ENCODE results near the gene MATN4.
"Not testable (repeated sequence)": the region's sequence is repeated elsewhere in the genome, so short reads cannot be mapped to it uniquely, and the experiment has no call there.

The MATN4 gene

GRCh38 chr20:45308117-45308778 lies at the start of gene MATN4:
MATN4 (minus strand) TSS chr20:45308299; CDS start chr20:45305582, 2,717 bp downstream.
- DNase-seq = no peak

GRCh38 chr20:45355209-45356084 lies 47.3 kb upstream of the MATN4 start:
- DNase-seq = no peak

- DNase-seq = no peak
Measured at GRCh38 chr20:45354423-45355208, 46.5 kb upstream of the MATN4 start.

GRCh38 chr20:45353746-45354145 lies 45.6 kb upstream of the MATN4 start:
- no peak for DNase-seq

- DNase-seq = no peak
Measured at GRCh38 chr20:45352729-45353128, 44.6 kb upstream of the MATN4 start.

GRCh38 chr20:45350795-45351194 lies 42.7 kb upstream of the MATN4 start:
- DNase-seq = not testable (repeated sequence)

- DNase-seq = no peak
Measured at GRCh38 chr20:45350217-45350616, 42.1 kb upstream of the MATN4 start.

GRCh38 chr20:45347936-45348778 lies 40.1 kb upstream of the MATN4 start, which contains the start of gene SDC4:
SDC4 (minus strand) TSS chr20:45348424; CDS start chr20:45348384, 40 bp downstream.
- DNase-seq = peak; percentile 74

- no peak for DNase-seq
Measured at GRCh38 chr20:45347297-45347935, 39.3 kb upstream of the MATN4 start.

GRCh38 chr20:45346851-45347250 lies 38.8 kb upstream of the MATN4 start:
- DNase-seq = no peak

- no peak for DNase-seq
Measured at GRCh38 chr20:45346291-45346718, 38.2 kb upstream of the MATN4 start.

- DNase-seq = no peak
Measured at GRCh38 chr20:45345104-45345936, 37.2 kb upstream of the MATN4 start.

GRCh38 chr20:45344168-45344860 lies 36.2 kb upstream of the MATN4 start:
- DNase-seq = no peak

GRCh38 chr20:45343532-45344167 lies 35.6 kb upstream of the MATN4 start:
- no peak for DNase-seq

GRCh38 chr20:45342855-45343531 lies 34.9 kb upstream of the MATN4 start:
- no peak for DNase-seq

GRCh38 chr20:45341939-45342854 lies 34.1 kb upstream of the MATN4 start:
- no peak for DNase-seq

GRCh38 chr20:45341579-45341938 lies 33.5 kb upstream of the MATN4 start:
- no peak for DNase-seq

- DNase-seq = no peak
Measured at GRCh38 chr20:45340951-45341350, 32.9 kb upstream of the MATN4 start.

All from CD4-positive, alpha-beta T cell treated with Interleukin-10 for 1 hour (primary cell).